Effector memory CD8-positive, alpha-beta T cell (primary cell): Measurements from ENCODE around the gene APOO.
A peak's percentile ranks its signal among the peaks of the same experiment; 100 is the strongest.

ENCODE experiments used
- ATAC-seq: fragments of 150-1000 bp; cut with Tn5 transposase; replicated peaks from 2 replicates; pipeline ENCODE4 v1.10.0; 2021; ENCODE audit warnings: mild to moderate bottlenecking, moderate library complexity
- DNase-seq, 3 experiments: peaks; one replicate each; pipeline ENCODE4 v3.0.0; 2021
- H3K27ac Mint-ChIP-seq, 2 donors: one replicate each; pipeline ENCODE4 v1.8.0; 2022; ENCODE audit warnings: mild to moderate bottlenecking in 2 of 2, mixed read lengths in 2 of 2, moderate library complexity in 2 of 2
- H3K27me3 Mint-ChIP-seq, 2 donors: one replicate each; pipeline ENCODE4 v1.8.0; 2022; ENCODE audit warnings: mixed read lengths in 2 of 2
- H3K36me3 Mint-ChIP-seq: one replicate; pipeline ENCODE4 v1.8.0; 2022; ENCODE audit warnings: mild to moderate bottlenecking, moderate library complexity, mixed read lengths; ENCODE audit not compliant: insufficient read depth
- H3K4me1 Mint-ChIP-seq, 2 donors: one replicate each; pipeline ENCODE4 v1.8.0; 2022; ENCODE audit warnings: low read depth in 2 of 2, mixed read lengths in 2 of 2
- H3K4me3 Mint-ChIP-seq, 2 donors: one replicate each; pipeline ENCODE4 v1.8.0; 2022; ENCODE audit warnings: mild to moderate bottlenecking in 2 of 2, mixed read lengths in 2 of 2, moderate library complexity in 2 of 2
- H3K9me3 Mint-ChIP-seq, 2 donors: one replicate each; pipeline ENCODE4 v1.8.0; 2022; ENCODE audit warnings: mixed read lengths in 2 of 2
- total RNA-seq, 9 experiments: gene quantifications; one replicate each; lab custom pipeline; 2026; lab: John Stamatoyannopoulos, UW

Gene APOO
- 2.0 to 8.8 (median 5.9) reads per million in 9 experiments for total RNA-seq

- DNase-seq (peak; percentile 86 to 88 (median 87)), ATAC-seq (peak; percentile 88)
- H3K4me1 Mint-ChIP-seq: peaks cover 3 to 6% of the 10 kb centered on the region in 2 donors
- H3K36me3 Mint-ChIP-seq: peaks cover 10% of the 10 kb centered on the region
- peak within 1 kb of the TSS; percentile 87 to 90 for H3K27ac Mint-ChIP-seq
- no peaks in the 10 kb centered on the region for H3K27me3 Mint-ChIP-seq
- H3K9me3 Mint-ChIP-seq: no peaks in the 10 kb centered on the region
- peak within 1 kb of the TSS; percentile 73 to 78 for H3K4me3 Mint-ChIP-seq
Measured at GRCh38 chrX:23907498-23908218, at the start of gene APOO, which contains the start of gene CXorf58. Gene APOO, minus strand, starts transcription at chrX:23907938. Its CDS starts 236 bp downstream, at chrX:23907702. Gene CXorf58, plus strand, starts transcription at chrX:23908006. Its CDS starts 2,297 bp downstream, at chrX:23910303.

GRCh38 chrX:23954396-23954795 is 46.7 kb upstream of the APOO start:
- no peak for DNase-seq
- no peaks in the 10 kb centered on the region for H3K27me3 Mint-ChIP-seq
- H3K4me3 Mint-ChIP-seq: no peak overlapping the region
- ATAC-seq: no peak
- H3K4me1 Mint-ChIP-seq: peaks cover 4 to 18% of the 10 kb centered on the region in 2 donors
- H3K36me3 Mint-ChIP-seq: no peaks in the 10 kb centered on the region
- H3K27ac Mint-ChIP-seq: peak overlapping the region in 1 of 2 donors; percentile 89
- H3K9me3 Mint-ChIP-seq: no peaks in the 10 kb centered on the region

- peak overlapping the region; percentile 77 to 80 for H3K4me3 Mint-ChIP-seq
- DNase-seq: no peak
- H3K27ac Mint-ChIP-seq: peak overlapping the region; percentile 83 to 89
- H3K27me3 Mint-ChIP-seq: no peaks in the 10 kb centered on the region
- H3K9me3 Mint-ChIP-seq: no peaks in the 10 kb centered on the region
- no peaks in the 10 kb centered on the region for H3K36me3 Mint-ChIP-seq
- peaks cover 4 to 18% of the 10 kb centered on the region in 2 donors for H3K4me1 Mint-ChIP-seq
- ATAC-seq: no peak
Measured at GRCh38 chrX:23953908-23954269, 46.2 kb upstream of the APOO start.

- peaks cover 4 to 18% of the 10 kb centered on the region in 2 donors for H3K4me1 Mint-ChIP-seq
- H3K27ac Mint-ChIP-seq: peak overlapping the region; percentile 83 to 89
- H3K36me3 Mint-ChIP-seq: no peaks in the 10 kb centered on the region
- ATAC-seq (peak; percentile 89), DNase-seq (peak; percentile 10 to 19 (median 11))
- H3K9me3 Mint-ChIP-seq: no peaks in the 10 kb centered on the region
- peak overlapping the region; percentile 77 to 80 for H3K4me3 Mint-ChIP-seq
- no peaks in the 10 kb centered on the region for H3K27me3 Mint-ChIP-seq
Measured at GRCh38 chrX:23952984-23953907, 45.5 kb upstream of the APOO start.

- Mint-ChIP-seq H3K9me3 (no peaks in the 10 kb centered on the region), H3K4me3 (peak overlapping the region; percentile 77 to 80), H3K4me1 (peaks cover 4 to 18% of the 10 kb centered on the region in 2 donors), H3K27ac (peak overlapping the region in 1 of 2 donors; percentile 89), H3K36me3 (no peaks in the 10 kb centered on the region), H3K27me3 (no peaks in the 10 kb centered on the region)
- DNase-seq (no peak), ATAC-seq (no peak)
Measured at GRCh38 chrX:23952391-23952790, 44.7 kb upstream of the APOO start.

- no peak overlapping the region for H3K4me3 Mint-ChIP-seq
- H3K27me3 Mint-ChIP-seq: no peaks in the 10 kb centered on the region
- no peak for DNase-seq
- no peak for ATAC-seq
- no peaks in the 10 kb centered on the region for H3K9me3 Mint-ChIP-seq
- no peaks in the 10 kb centered on the region for H3K4me1 Mint-ChIP-seq
- no peak overlapping the region for H3K27ac Mint-ChIP-seq
- H3K36me3 Mint-ChIP-seq: peaks cover 3% of the 10 kb centered on the region
Measured at GRCh38 chrX:23945206-23945605, 37.5 kb upstream of the APOO start.

- H3K27ac Mint-ChIP-seq: no peak overlapping the region
- DNase-seq (no peak), ATAC-seq (no peak)
- H3K4me1 Mint-ChIP-seq: no peaks in the 10 kb centered on the region
- no peaks in the 10 kb centered on the region for H3K9me3 Mint-ChIP-seq
- H3K36me3 Mint-ChIP-seq: peaks cover 3% of the 10 kb centered on the region
- no peaks in the 10 kb centered on the region for H3K27me3 Mint-ChIP-seq
- H3K4me3 Mint-ChIP-seq: no peak overlapping the region
Measured at GRCh38 chrX:23944234-23944633, 36.5 kb upstream of the APOO start.

- no peaks in the 10 kb centered on the region for H3K36me3 Mint-ChIP-seq
- H3K4me3 Mint-ChIP-seq: no peak overlapping the region
- no peak for DNase-seq
- H3K9me3 Mint-ChIP-seq: no peaks in the 10 kb centered on the region
- no peaks in the 10 kb centered on the region for H3K4me1 Mint-ChIP-seq
- H3K27ac Mint-ChIP-seq: no peak overlapping the region
- H3K27me3 Mint-ChIP-seq: no peaks in the 10 kb centered on the region
- no peak for ATAC-seq
Measured at GRCh38 chrX:23939203-23939602, 31.5 kb upstream of the APOO start.

- H3K4me1 Mint-ChIP-seq: no peaks in the 10 kb centered on the region
- no peak overlapping the region for H3K4me3 Mint-ChIP-seq
- DNase-seq (no peak), ATAC-seq (no peak)
- H3K36me3 Mint-ChIP-seq: no peaks in the 10 kb centered on the region
- no peaks in the 10 kb centered on the region for H3K9me3 Mint-ChIP-seq
- no peaks in the 10 kb centered on the region for H3K27me3 Mint-ChIP-seq
- no peak overlapping the region for H3K27ac Mint-ChIP-seq
Measured at GRCh38 chrX:23938690-23939089, 31.0 kb upstream of the APOO start.

- no peaks in the 10 kb centered on the region for H3K36me3 Mint-ChIP-seq
Measured at GRCh38 chrX:23937100-23937499, 29.4 kb upstream of the APOO start.

GRCh38 chrX:23936180-23936579 is 28.4 kb upstream of the APOO start:
- Mint-ChIP-seq H3K36me3 (no peaks in the 10 kb centered on the region), H3K27me3 (no peaks in the 10 kb centered on the region), H3K4me1 (peaks cover 7% of the 10 kb centered on the region in 2 donors), H3K4me3 (no peak overlapping the region), H3K9me3 (no peaks in the 10 kb centered on the region), H3K27ac (no peak overlapping the region)
- no peak for DNase-seq
- ATAC-seq: no peak

More at GRCh38 chrX:23937100-23937499, 29.4 kb upstream of the APOO start:
- DNase-seq (no peak), ATAC-seq (no peak)
- Mint-ChIP-seq H3K4me1 (peaks cover 2% of the 10 kb centered on the region in 2 donors), H3K27ac (no peak overlapping the region), H3K4me3 (no peak overlapping the region), H3K27me3 (no peaks in the 10 kb centered on the region), H3K9me3 (no peaks in the 10 kb centered on the region)

GRCh38 chrX:23935106-23935505 is 27.4 kb upstream of the APOO start:
- H3K4me3 Mint-ChIP-seq: no peak overlapping the region
- no peaks in the 10 kb centered on the region for H3K9me3 Mint-ChIP-seq
- H3K36me3 Mint-ChIP-seq: no peaks in the 10 kb centered on the region
- no peaks in the 10 kb centered on the region for H3K27me3 Mint-ChIP-seq
- ATAC-seq (no peak), DNase-seq (no peak)
- H3K27ac Mint-ChIP-seq: no peak overlapping the region
- H3K4me1 Mint-ChIP-seq: peaks cover 10% of the 10 kb centered on the region in 2 donors

GRCh38 chrX:23932046-23932445 is 24.3 kb upstream of the APOO start:
- ATAC-seq: no peak
- Mint-ChIP-seq H3K9me3 (no peaks in the 10 kb centered on the region), H3K4me1 (peaks cover 10% of the 10 kb centered on the region in 2 donors), H3K27ac (peak overlapping the region; percentile 10 to 88), H3K4me3 (no peak overlapping the region), H3K36me3 (no peaks in the 10 kb centered on the region), H3K27me3 (no peaks in the 10 kb centered on the region)
- DNase-seq: no peak
